ENCODE results near the gene WNT8A. TPM values are rescaled to one million over a fixed set of nuclear protein-coding genes. Genes with fewer than 3 reads are reported as not detected.
"Not testable (repeated sequence)": the region's sequence is repeated elsewhere in the genome, so short reads cannot be mapped to it uniquely, and the experiment has no call there.

WNT8A gene
- polyA plus RNA-seq (2012; ENCODE audit: missing spikeins) = not detected

- DNase-seq (ENCODE audit: insufficient read length) (no peak), FAIRE-seq (no peak)
- TF ChIP-seq TAF1 (IDR thresholded peaks at IDR 0.05; ENCODE audit: borderline replicate concordance, low read depth, low read length) (no peak), POLR2A (IDR thresholded peaks at IDR 0.05; ENCODE audit: low read depth, low read length) (no peak), POLR2AphosphoS5 (IDR thresholded peaks at IDR 0.05; ENCODE audit: low read depth, low read length) (no peak)
Observed at GRCh38 chr5:138083702-138084101, at the start of gene WNT8A. Gene WNT8A (plus strand): TSS chr5:138084033. CDS start chr5:138084128, 95 bp downstream.

DNA sequence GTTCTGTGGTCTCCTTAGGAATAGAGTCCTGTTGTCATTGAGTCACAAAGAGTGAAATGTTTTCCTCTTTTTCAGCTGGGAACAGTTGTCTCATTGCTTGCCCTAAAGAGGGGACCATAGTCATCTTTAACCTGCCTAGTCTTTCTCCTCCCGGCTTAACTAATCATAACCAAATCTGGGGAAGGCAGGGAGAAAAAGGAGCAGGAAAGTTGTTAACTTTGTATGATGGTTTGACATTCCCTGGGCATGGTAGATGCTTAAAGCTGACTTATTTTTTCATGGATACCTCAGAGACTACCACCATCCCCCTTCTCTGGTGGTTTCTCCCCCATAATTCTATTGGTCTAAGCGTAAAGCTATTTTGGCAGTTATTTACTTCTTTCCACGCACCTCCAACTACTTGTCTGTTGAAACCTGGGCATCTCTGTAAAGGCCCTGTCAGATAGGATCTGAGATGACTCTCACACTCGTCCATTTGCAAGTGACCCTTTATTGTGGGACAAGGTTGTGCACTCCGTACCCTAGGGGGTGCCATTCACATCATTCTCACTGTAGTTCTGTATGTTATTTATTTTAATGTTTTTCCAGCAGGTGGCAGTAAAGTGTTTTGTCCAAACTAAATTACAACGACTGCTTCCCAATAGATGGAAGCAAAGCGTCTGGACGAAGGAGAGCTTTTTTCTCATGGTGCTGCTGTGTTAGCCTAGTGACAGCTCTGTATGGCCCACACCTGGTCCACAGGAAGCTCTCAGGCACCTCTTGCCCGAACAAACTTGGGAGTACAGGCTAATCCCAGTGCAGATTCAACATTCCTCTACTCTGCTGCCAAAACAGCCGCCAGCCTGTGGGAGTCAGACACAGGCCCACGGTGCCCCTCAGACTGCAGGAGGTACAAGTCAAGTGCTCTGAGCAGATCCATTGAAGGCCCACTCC is 48.0 kb upstream of the WNT8A start:
- peak; percentile 18 for DNase-seq (ENCODE audit: insufficient read length)
- peak; percentile 90 for FAIRE-seq
- TF ChIP-seq POLR2AphosphoS5 (IDR thresholded peaks at IDR 0.05; ENCODE audit: low read depth, low read length) = no peak
- no peak for TF ChIP-seq POLR2A (IDR thresholded peaks at IDR 0.05; ENCODE audit: low read depth, low read length)
- TF ChIP-seq TAF1 (IDR thresholded peaks at IDR 0.05; ENCODE audit: borderline replicate concordance, low read depth, low read length) = no peak

DNA sequence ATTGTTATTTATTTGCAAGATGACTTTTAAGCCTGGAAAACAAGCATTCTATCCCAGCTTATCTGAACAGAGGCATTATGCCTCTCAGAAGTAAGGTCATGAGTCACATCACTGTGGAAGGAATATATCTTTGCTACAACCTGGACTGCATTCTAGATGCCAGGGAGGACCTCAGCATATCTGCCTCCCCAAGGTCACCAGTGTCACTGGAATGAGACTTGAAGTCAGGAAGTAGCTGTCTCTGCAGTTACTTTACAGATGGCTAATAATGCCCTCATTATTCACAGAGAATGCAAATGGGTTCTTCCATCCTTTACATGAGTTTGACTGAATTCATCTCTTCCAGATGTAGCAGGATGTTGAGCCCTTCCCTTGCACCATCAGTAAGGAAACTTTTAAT is 46.6 kb upstream of the WNT8A start:
- DNase-seq (ENCODE audit: insufficient read length) (no peak), FAIRE-seq (peak; percentile 54)
- no peak for TF ChIP-seq POLR2AphosphoS5 (IDR thresholded peaks at IDR 0.05; ENCODE audit: low read depth, low read length)
- TF ChIP-seq POLR2A (IDR thresholded peaks at IDR 0.05; ENCODE audit: low read depth, low read length) = no peak
- TF ChIP-seq TAF1 (IDR thresholded peaks at IDR 0.05; ENCODE audit: borderline replicate concordance, low read depth, low read length) = no peak

GRCh38 chr5:138037907-138038633 is 45.8 kb upstream of the WNT8A start:
- TF ChIP-seq POLR2AphosphoS5 (IDR thresholded peaks at IDR 0.05; ENCODE audit: low read depth, low read length) = no peak
- no peak for TF ChIP-seq TAF1 (IDR thresholded peaks at IDR 0.05; ENCODE audit: borderline replicate concordance, low read depth, low read length)
- no peak for TF ChIP-seq POLR2A (IDR thresholded peaks at IDR 0.05; ENCODE audit: low read depth, low read length)
- FAIRE-seq (peak; percentile 33), DNase-seq (ENCODE audit: insufficient read length) (no peak)

- DNase-seq (ENCODE audit: insufficient read length) (no peak), FAIRE-seq (no peak)
- TF ChIP-seq TAF1 (IDR thresholded peaks at IDR 0.05; ENCODE audit: borderline replicate concordance, low read depth, low read length) = no peak
- no peak for TF ChIP-seq POLR2AphosphoS5 (IDR thresholded peaks at IDR 0.05; ENCODE audit: low read depth, low read length)
- no peak for TF ChIP-seq POLR2A (IDR thresholded peaks at IDR 0.05; ENCODE audit: low read depth, low read length)
Observed at GRCh38 chr5:138038826-138039225, 45.0 kb upstream of the WNT8A start.

- not testable (repeated sequence) for DNase-seq (ENCODE audit: insufficient read length)
- peak; percentile 17 for FAIRE-seq
Observed at GRCh38 chr5:138045283-138045682, 38.5 kb upstream of the WNT8A start.

DNA sequence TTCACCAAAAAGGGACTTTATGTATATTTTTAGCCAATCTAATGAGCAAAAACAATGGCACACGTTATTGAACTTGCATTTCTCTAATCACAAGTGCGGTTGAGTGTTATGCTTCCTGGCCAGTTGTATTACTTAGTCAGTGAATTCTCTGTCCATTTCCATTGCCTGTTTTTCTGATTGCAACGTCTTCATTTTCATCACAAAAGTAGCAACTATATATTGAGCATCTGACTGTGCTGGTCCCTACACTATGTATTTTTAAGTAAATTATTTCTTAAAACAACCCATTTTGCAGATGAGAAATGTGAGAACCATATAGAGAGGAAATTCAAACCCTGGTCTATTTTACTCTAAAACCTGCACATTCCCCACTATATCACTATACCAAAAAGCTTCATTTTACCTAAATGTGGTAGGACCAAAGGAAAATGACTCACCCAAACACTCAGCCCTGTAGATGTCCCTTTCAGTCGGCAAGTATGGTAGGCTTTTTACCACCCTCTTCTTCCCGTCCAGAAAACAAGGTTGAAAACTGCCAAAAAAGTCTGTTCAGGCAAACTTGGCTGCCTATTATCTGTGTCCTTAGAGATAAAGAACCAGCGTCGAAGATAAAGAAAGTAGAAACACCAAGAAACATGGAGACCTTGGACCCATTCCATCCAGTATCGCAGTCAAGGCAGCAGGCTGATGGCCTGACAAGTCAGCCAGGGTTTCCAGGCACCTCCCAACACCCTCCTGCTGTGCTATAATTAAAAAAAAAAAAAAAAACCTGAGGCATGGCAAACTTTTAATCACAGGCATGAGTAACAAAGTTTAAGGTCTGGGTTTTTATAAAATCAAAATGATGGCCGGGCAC is 32.2 kb upstream of the WNT8A start:
- FAIRE-seq = no peak
- DNase-seq (ENCODE audit: insufficient read length) = no peak

GRCh38 chr5:138052718-138053117 is 31.1 kb upstream of the WNT8A start:
- not testable (repeated sequence) for DNase-seq (ENCODE audit: insufficient read length); FAIRE-seq

More for the DNA sequence above, 32.2 kb upstream of the WNT8A start:
- no peak for TF ChIP-seq POLR2AphosphoS5 (IDR thresholded peaks at IDR 0.05; ENCODE audit: low read depth, low read length)
- no peak for TF ChIP-seq TAF1 (IDR thresholded peaks at IDR 0.05; ENCODE audit: borderline replicate concordance, low read depth, low read length)
- TF ChIP-seq POLR2A (IDR thresholded peaks at IDR 0.05; ENCODE audit: low read depth, low read length) = no peak

- FAIRE-seq (no peak), DNase-seq (ENCODE audit: insufficient read length) (no peak)
- TF ChIP-seq POLR2AphosphoS5 (IDR thresholded peaks at IDR 0.05; ENCODE audit: low read depth, low read length) (no peak), POLR2A (IDR thresholded peaks at IDR 0.05; ENCODE audit: low read depth, low read length) (no peak), TAF1 (IDR thresholded peaks at IDR 0.05; ENCODE audit: borderline replicate concordance, low read depth, low read length) (no peak)
Observed at GRCh38 chr5:138053554-138053953, 30.3 kb upstream of the WNT8A start.

GRCh38 chr5:138054206-138054605 is 29.6 kb upstream of the WNT8A start:
- FAIRE-seq = no peak
- TF ChIP-seq POLR2A (IDR thresholded peaks at IDR 0.05; ENCODE audit: low read depth, low read length) (no peak), TAF1 (IDR thresholded peaks at IDR 0.05; ENCODE audit: borderline replicate concordance, low read depth, low read length) (no peak), POLR2AphosphoS5 (IDR thresholded peaks at IDR 0.05; ENCODE audit: low read depth, low read length) (no peak)
- no peak for DNase-seq (ENCODE audit: insufficient read length)

- DNase-seq (ENCODE audit: insufficient read length) = no peak
- peak; percentile 33 for FAIRE-seq
- TF ChIP-seq POLR2AphosphoS5 (IDR thresholded peaks at IDR 0.05; ENCODE audit: low read depth, low read length) (no peak), POLR2A (IDR thresholded peaks at IDR 0.05; ENCODE audit: low read depth, low read length) (no peak), TAF1 (IDR thresholded peaks at IDR 0.05; ENCODE audit: borderline replicate concordance, low read depth, low read length) (no peak)
Observed at GRCh38 chr5:138054847-138055558, 28.8 kb upstream of the WNT8A start.
